Osteocyte (in vitro differentiated cells): ENCODE results near the gene TSHZ3. TPM values are rescaled to one million over a fixed set of nuclear protein-coding genes. Genes with fewer than 3 reads are reported as not detected.

Source experiments
- DNase-seq: peaks from one replicate; pipeline ENCODE4 v3.0.0; 2021; ENCODE audit warnings: mixed read lengths; ENCODE audit not compliant: unreplicated experiment; ENCODE audit errors: extremely low spot score
- H3K27ac Mint-ChIP-seq: one replicate; pipeline ENCODE4 v1.8.0; 2021; ENCODE audit warnings: mild to moderate bottlenecking, mixed read lengths; ENCODE audit not compliant: unreplicated experiment
- H3K27me3 Mint-ChIP-seq: one replicate; pipeline ENCODE4 v1.8.0; 2021; ENCODE audit warnings: mixed read lengths; ENCODE audit not compliant: unreplicated experiment
- H3K36me3 Mint-ChIP-seq: one replicate; pipeline ENCODE4 v1.8.0; 2021; ENCODE audit warnings: mixed read lengths; ENCODE audit not compliant: unreplicated experiment
- H3K4me1 Mint-ChIP-seq: one replicate; pipeline ENCODE4 v1.8.0; 2021; ENCODE audit warnings: mixed read lengths; ENCODE audit not compliant: unreplicated experiment
- H3K4me3 Mint-ChIP-seq: one replicate; pipeline ENCODE4 v1.8.0; 2021; ENCODE audit warnings: mild to moderate bottlenecking, moderate library complexity, mixed read lengths; ENCODE audit not compliant: unreplicated experiment
- H3K9me3 Mint-ChIP-seq: one replicate; pipeline ENCODE4 v1.8.0; 2021; ENCODE audit warnings: mixed read lengths; ENCODE audit not compliant: unreplicated experiment
- total RNA-seq: library from RNA; stranded (reverse); gene quantifications from 2 replicates; pipeline ENCODE4 v1.2.1, GENCODE V29; 2021
- TF ChIP-seq, protein P1 (sequence below): fragments of 200-600 bp; sonication (generic); IDR thresholded peaks from 2 replicates; pipeline ENCODE4 v1.5.0; 2021; ENCODE audit warnings: antibody characterized with exemption, mild to moderate bottlenecking, moderate library complexity

Gene TSHZ3
- total RNA-seq, 1 donor from 2014 or later: 10.7 TPM

DNA sequence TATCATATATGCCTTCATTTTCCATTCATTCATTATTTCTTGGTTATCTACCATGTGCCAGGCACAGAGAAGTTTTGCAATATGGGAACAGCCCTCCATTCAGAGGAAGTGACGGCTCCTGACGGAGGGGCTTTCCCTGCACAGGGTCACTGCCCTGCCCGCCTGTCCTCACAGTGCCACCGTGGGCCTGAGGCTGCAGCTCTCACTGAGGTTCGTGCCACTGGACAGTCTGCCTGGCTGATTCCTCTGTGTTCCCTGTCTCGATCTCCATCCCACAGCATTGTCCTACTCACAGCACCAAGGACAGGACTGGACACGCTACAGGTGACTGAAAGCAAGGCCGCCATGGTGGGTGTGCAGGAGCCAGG is 92.7 kb downstream of the TSHZ3 start:
- Mint-ChIP-seq H3K27ac (no peak overlapping the region), H3K9me3 (no peaks in the 10 kb centered on the region), H3K4me3 (no peak overlapping the region), H3K27me3 (no peaks in the 10 kb centered on the region), H3K36me3 (no peaks in the 10 kb centered on the region), H3K4me1 (peaks cover 21% of the 10 kb centered on the region)
- peak; percentile 68 for DNase-seq
- TF ChIP-seq, protein P1, sequence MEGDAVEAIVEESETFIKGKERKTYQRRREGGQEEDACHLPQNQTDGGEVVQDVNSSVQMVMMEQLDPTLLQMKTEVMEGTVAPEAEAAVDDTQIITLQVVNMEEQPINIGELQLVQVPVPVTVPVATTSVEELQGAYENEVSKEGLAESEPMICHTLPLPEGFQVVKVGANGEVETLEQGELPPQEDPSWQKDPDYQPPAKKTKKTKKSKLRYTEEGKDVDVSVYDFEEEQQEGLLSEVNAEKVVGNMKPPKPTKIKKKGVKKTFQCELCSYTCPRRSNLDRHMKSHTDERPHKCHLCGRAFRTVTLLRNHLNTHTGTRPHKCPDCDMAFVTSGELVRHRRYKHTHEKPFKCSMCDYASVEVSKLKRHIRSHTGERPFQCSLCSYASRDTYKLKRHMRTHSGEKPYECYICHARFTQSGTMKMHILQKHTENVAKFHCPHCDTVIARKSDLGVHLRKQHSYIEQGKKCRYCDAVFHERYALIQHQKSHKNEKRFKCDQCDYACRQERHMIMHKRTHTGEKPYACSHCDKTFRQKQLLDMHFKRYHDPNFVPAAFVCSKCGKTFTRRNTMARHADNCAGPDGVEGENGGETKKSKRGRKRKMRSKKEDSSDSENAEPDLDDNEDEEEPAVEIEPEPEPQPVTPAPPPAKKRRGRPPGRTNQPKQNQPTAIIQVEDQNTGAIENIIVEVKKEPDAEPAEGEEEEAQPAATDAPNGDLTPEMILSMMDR: no peak

DNA sequence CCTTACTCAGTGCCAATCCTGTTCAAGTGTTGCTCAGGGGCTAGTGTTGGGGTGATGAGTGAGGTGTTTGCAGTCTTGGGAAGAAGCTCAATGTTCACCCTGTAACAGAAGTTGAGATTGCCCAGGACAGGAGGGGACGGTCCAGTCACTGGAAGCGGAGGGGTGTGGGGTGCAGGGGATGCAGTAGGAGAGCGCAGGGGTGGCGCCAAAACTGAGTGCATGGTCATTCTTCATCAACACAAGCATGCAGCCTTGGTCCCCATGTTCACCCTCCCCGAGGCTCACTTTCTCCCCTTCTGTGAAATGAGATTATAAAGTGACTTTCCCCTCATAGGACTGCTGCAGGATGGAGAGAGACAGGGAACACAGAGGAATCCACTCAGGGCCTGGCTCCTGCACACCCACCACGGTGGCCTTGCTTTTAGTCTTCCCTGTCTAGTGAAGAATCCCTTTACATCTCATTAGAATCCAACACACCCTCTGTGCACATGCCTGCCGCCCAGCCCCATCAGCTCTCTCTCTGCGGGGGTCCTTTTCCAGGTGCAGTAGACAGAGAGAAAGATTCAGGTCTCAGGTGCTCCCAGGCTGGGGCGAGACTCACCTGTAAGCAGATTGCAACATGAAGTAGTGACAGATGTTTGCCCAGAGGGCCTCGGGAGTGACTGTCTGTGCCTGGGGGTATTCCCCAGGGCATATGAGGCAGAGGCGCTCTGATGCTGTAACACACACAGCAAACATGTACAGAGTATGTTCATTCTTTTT is 93.2 kb downstream of the TSHZ3 start:
- H3K4me1 Mint-ChIP-seq: peaks cover 15% of the 10 kb centered on the region

DNA sequence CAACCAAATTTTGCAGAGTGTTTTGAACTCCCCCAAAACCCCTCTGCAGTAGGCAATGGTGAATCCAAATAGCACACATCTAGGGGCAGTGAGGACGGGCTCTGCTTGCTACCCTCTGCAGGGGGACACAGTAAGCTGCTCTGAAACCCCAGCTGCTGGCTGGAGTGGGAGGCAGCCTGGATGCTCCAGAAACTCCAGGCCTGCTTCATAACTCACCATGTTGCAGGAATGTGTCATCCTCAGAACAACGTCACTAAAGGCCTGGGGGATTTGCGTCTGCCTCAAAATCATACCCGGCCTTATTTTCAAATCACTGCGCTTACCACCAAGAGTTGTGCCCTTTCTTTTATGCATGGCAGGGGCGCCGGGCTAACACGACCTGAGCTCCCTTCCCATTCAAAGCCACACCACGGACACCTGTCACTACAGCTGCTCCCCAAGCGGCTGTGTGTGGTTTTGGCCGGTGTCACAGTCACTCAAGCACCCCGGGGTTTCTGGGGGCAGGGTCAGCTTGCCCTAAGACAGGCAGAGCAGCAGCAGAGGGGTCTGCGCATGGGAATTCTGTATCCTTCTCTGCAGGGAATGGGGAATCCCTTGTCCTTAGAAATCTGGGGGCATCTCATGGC is 93.9 kb downstream of the TSHZ3 start:
- TF ChIP-seq, protein P1: no peak

More for the DNA sequence above, 93.2 kb downstream of the TSHZ3 start:
- H3K4me3 Mint-ChIP-seq: no peak overlapping the region
- TF ChIP-seq, protein P1: no peak
- no peak overlapping the region for H3K27ac Mint-ChIP-seq
- no peaks in the 10 kb centered on the region for H3K36me3 Mint-ChIP-seq
- peak; percentile 70 for DNase-seq
- no peaks in the 10 kb centered on the region for H3K27me3 Mint-ChIP-seq
- H3K9me3 Mint-ChIP-seq: no peaks in the 10 kb centered on the region

GRCh38 chr19:31254611-31255010 is 94.6 kb downstream of the TSHZ3 start:
- Mint-ChIP-seq H3K27ac (no peak overlapping the region), H3K4me3 (no peak overlapping the region), H3K27me3 (no peaks in the 10 kb centered on the region), H3K36me3 (no peaks in the 10 kb centered on the region), H3K9me3 (no peaks in the 10 kb centered on the region), H3K4me1 (peaks cover 14% of the 10 kb centered on the region)
- DNase-seq: peak; percentile 49
- TF ChIP-seq, protein P1: no peak

More for the DNA sequence above, 93.9 kb downstream of the TSHZ3 start:
- no peaks in the 10 kb centered on the region for H3K9me3 Mint-ChIP-seq
- no peak overlapping the region for H3K4me3 Mint-ChIP-seq
- no peak overlapping the region for H3K27ac Mint-ChIP-seq
- no peaks in the 10 kb centered on the region for H3K27me3 Mint-ChIP-seq
- DNase-seq: peak; percentile 78
- H3K4me1 Mint-ChIP-seq: peaks cover 14% of the 10 kb centered on the region
- H3K36me3 Mint-ChIP-seq: no peaks in the 10 kb centered on the region

DNA sequence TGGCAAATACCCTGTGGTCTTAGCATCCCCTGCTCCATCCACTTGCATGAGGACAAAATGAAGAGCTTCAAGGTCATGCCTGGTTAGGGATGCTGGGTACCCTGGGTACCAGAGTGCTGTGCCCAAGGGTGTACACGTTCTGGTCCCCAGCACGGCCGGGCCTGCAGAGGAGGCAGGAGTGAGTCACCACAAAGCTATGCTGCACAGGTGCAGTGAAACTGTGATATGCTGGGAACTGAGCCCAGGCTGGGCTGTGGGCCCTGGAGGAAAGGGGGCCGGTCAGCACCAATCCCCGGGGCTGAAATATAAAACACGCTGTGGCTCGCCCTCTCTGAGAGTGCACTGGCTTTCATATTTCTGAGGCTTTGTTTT is 95.1 kb downstream of the TSHZ3 start:
- no peaks in the 10 kb centered on the region for H3K36me3 Mint-ChIP-seq
- H3K4me1 Mint-ChIP-seq: peaks cover 14% of the 10 kb centered on the region
- no peak overlapping the region for H3K27ac Mint-ChIP-seq
- TF ChIP-seq, protein P1: no peak
- H3K27me3 Mint-ChIP-seq: no peaks in the 10 kb centered on the region
- peak; percentile 79 for DNase-seq
- H3K9me3 Mint-ChIP-seq: no peaks in the 10 kb centered on the region
- no peak overlapping the region for H3K4me3 Mint-ChIP-seq
